ENCODE data around the gene DDX54.

- TF ChIP-seq POLR2A (IDR thresholded peaks at IDR 0.05; ENCODE audit: low read depth, low read length) (no peak), POLR2AphosphoS5 (IDR thresholded peaks at IDR 0.05; ENCODE audit: low read depth, low read length) (no peak), TAF1 (IDR thresholded peaks at IDR 0.05; ENCODE audit: low read depth, low read length) (no peak), POU2F2 (IDR thresholded peaks at IDR 0.05; ENCODE audit: low read depth, low read length) (no peak), PAX5 (IDR thresholded peaks at IDR 0.05; ENCODE audit: insufficient read depth, low read length, severe bottlenecking) (no peak)
Measured at GRCh38 chr12:113197518-113198077, 12.3 kb upstream of the DDX54 start.
